PC-3 (cell line): ENCODE data around the gene GINS1. TPM values are rescaled to one million over a fixed set of nuclear protein-coding genes. Genes with fewer than 3 reads are reported as not detected.

ENCODE experiments used
- ATAC-seq: fragments of 200-7000 bp; cut with Tn5 transposase; 2 replicates; pipeline ENCODE4 v1.9.1; 2020; ENCODE audit warnings: mild to moderate bottlenecking, moderate library complexity
- BruUV-seq: library from RNA; stranded (reverse); fragments of 400-500 nt; replicated peaks from 2 replicates; lab custom pipeline; 2021; lab: Mats Ljungman, UMichigan
- CTCF ChIA-PET: fragments of 300-600 bp; sonication (Branson Sonifier 250); formaldehyde crosslinking; loops from one replicate; lab custom pipeline; 2022; ENCODE audit warnings: antibody characterized with exemption; lab: Charles Lee
- POLR2A ChIA-PET: fragments of 300-600 bp; sonication (Branson Sonifier 250); formaldehyde crosslinking; loops from one replicate; lab custom pipeline; 2022; ENCODE audit warnings: antibody characterized with exemption; ENCODE audit not compliant: unreplicated experiment; lab: Charles Lee
- DNase-seq: peaks from one replicate; pipeline ENCODE4 v3.0.0-alpha.2; 2015
- H2AFZ ChIP-seq: fragments of 300-600 bp; sonication (generic); 2 replicates; pipeline ENCODE4 v1.6.0; 2016; ENCODE audit warnings: antibody characterized with exemption, low read length
- H3F3A ChIP-seq: fragments of 300-600 bp; sonication (generic); one replicate; pipeline ENCODE4 v1.6.0; 2017; ENCODE audit warnings: antibody characterized with exemption, low read length, control low read depth, mild to moderate bottlenecking; ENCODE audit not compliant: unreplicated experiment
- H3K27ac ChIP-seq: fragments of 300-600 bp; sonication (generic); 2 replicates; pipeline ENCODE4 v1.5.1; 2016; ENCODE audit warnings: mild to moderate bottlenecking, low read length
- H3K27me3 ChIP-seq: fragments of 300-600 bp; sonication (generic); 2 replicates; pipeline ENCODE4 v1.6.1; 2016; ENCODE audit warnings: low read length, mixed read lengths
- H3K36me3 ChIP-seq: fragments of 300-600 bp; sonication (generic); 2 replicates; pipeline ENCODE4 v1.6.1; 2016; ENCODE audit warnings: low read depth, mixed run types, low read length, mixed read lengths
- H3K4me1 ChIP-seq: fragments of 300-600 bp; sonication (generic); 2 replicates; pipeline ENCODE4 v1.5.1; 2016; ENCODE audit warnings: low read length; ENCODE audit not compliant: insufficient read depth
- H3K4me2 ChIP-seq: fragments of 300-600 bp; sonication (generic); 2 replicates; pipeline ENCODE4 v1.6.0; 2016; ENCODE audit warnings: low read length
- H3K4me3 ChIP-seq: fragments of 300-600 bp; sonication (generic); 2 replicates; pipeline ENCODE4 v1.5.1; 2016; ENCODE audit warnings: mild to moderate bottlenecking, low read length, mixed read lengths
- H3K79me2 ChIP-seq: fragments of 300-600 bp; sonication (generic); 2 replicates; pipeline ENCODE4 v1.6.1; 2017; ENCODE audit warnings: low read length, mixed read lengths
- H3K9ac ChIP-seq: fragments of 300-600 bp; sonication (generic); 2 replicates; pipeline ENCODE4 v1.6.0; 2016; ENCODE audit warnings: mild to moderate bottlenecking, low read length
- H3K9me2 ChIP-seq: fragments of 300-600 bp; sonication (generic); replicated peaks from 2 replicates; pipeline ENCODE4 v1.6.1; 2016; ENCODE audit warnings: mixed run types, low read length, mixed read lengths
- H3K9me3 ChIP-seq: fragments of 300-600 bp; sonication (generic); 2 replicates; pipeline ENCODE4 v1.6.1; 2016; ENCODE audit warnings: low read length, mixed read lengths
- H4K20me1 ChIP-seq: fragments of 300-600 bp; sonication (generic); 2 replicates; pipeline ENCODE4 v1.6.1; 2016; ENCODE audit warnings: low read length, mixed read lengths
- CTCF ChIP-seq: fragments of 300-600 bp; sonication (generic); conservative IDR thresholded peaks from 2 replicates; pipeline ENCODE4 v1.5.1; 2017; ENCODE audit warnings: antibody characterized with exemption, low read depth, mild to moderate bottlenecking, low read length
- EZH2 ChIP-seq: fragments of 300-600 bp; sonication (generic); IDR thresholded peaks from one replicate; pipeline ENCODE4 v1.6.1; 2017; ENCODE audit warnings: antibody characterized with exemption, mild to moderate bottlenecking, low read length; ENCODE audit not compliant: unreplicated experiment
- EZH2phosphoT487 ChIP-seq: fragments of 300-600 bp; sonication (generic); IDR thresholded peaks from 2 replicates; pipeline ENCODE4 v1.6.1; 2018; ENCODE audit warnings: mild to moderate bottlenecking, antibody characterized with exemption, low read length, borderline replicate concordance
- intact Hi-C: fragments of 100-400 bp; cut with micrococcal nuclease; formaldehyde crosslinking; loops from 2 replicates; pipeline ENCODE4 v1.9.0; 2023
- total RNA-seq: library from RNA; depleted of rRNA; stranded (reverse); fragments of >200 nt; gene quantifications from 2 replicates; pipeline ENCODE4 v1.2.3, GENCODE V29; 2014

Gene GINS1
- total RNA-seq, 1 experiment from 2014 or later, result 28.1 TPM

- intact Hi-C loops, result no loop called here
- ChIA-PET POLR2A (no interaction called here), CTCF (no interaction called here)
- Histone ChIP-seq H3K79me2 (no peaks in the 10 kb centered on the region), H4K20me1 (no peaks in the 10 kb centered on the region), H3K27me3 (no peaks in the 10 kb centered on the region), H3K4me3 (no peak overlapping the region), H3K4me1 (no peaks in the 10 kb centered on the region), H3K4me2 (no peak overlapping the region), H3K27ac (no peak overlapping the region), H3F3A (no peaks in the 10 kb centered on the region), H2AFZ (no peak overlapping the region), H3K9me3 (no peaks in the 10 kb centered on the region), H3K9ac (no peak overlapping the region), H3K9me2 (no peaks in the 10 kb centered on the region), H3K36me3 (no peaks in the 10 kb centered on the region)
- BruUV-seq, result no TSS peak
- ATAC-seq (no peak), DNase-seq (no peak)
- no peak for TF ChIP-seq EZH2
- TF ChIP-seq CTCF, result no peak
- TF ChIP-seq EZH2phosphoT487, result no peak
These were observed 58.0 kb downstream of the GINS1 start for GRCh38 chr20:25465243-25466135.

GRCh38 chr20:25466846-25467245 lies 59.4 kb downstream of the GINS1 start:
- no TSS peak for BruUV-seq
- TF ChIP-seq CTCF, result no peak
- TF ChIP-seq EZH2phosphoT487, result no peak
- no peak for TF ChIP-seq EZH2
- H3K4me3 ChIP-seq, result no peak overlapping the region
- H3K27me3 ChIP-seq, result no peaks in the 10 kb centered on the region
- ChIA-PET CTCF (no interaction called here), POLR2A (no interaction called here)
- no peak overlapping the region for H2AFZ ChIP-seq
- no peaks in the 10 kb centered on the region for H4K20me1 ChIP-seq
- H3K4me1 ChIP-seq, result no peaks in the 10 kb centered on the region
- H3K9me2 ChIP-seq, result no peaks in the 10 kb centered on the region
- DNase-seq, result no peak
- H3K4me2 ChIP-seq, result no peak overlapping the region
- H3K36me3 ChIP-seq, result no peaks in the 10 kb centered on the region
- H3K9me3 ChIP-seq, result no peaks in the 10 kb centered on the region
- intact Hi-C loops, result no loop called here
- ATAC-seq, result no peak
- H3K9ac ChIP-seq, result no peak overlapping the region
- no peaks in the 10 kb centered on the region for H3K79me2 ChIP-seq
- no peak overlapping the region for H3K27ac ChIP-seq
- no peaks in the 10 kb centered on the region for H3F3A ChIP-seq

- no peak overlapping the region for H3K27ac ChIP-seq
- no peaks in the 10 kb centered on the region for H3K9me3 ChIP-seq
- H3K9ac ChIP-seq, result no peak overlapping the region
- no peak overlapping the region for H2AFZ ChIP-seq
- H3K4me3 ChIP-seq, result no peak overlapping the region
- H3K79me2 ChIP-seq, result no peaks in the 10 kb centered on the region
- ChIA-PET CTCF (no interaction called here), POLR2A (no interaction called here)
- DNase-seq (no peak), ATAC-seq (no peak)
- no peaks in the 10 kb centered on the region for H3F3A ChIP-seq
- no peaks in the 10 kb centered on the region for H3K36me3 ChIP-seq
- intact Hi-C loops, result no loop called here
- H3K4me1 ChIP-seq, result no peaks in the 10 kb centered on the region
- H3K27me3 ChIP-seq, result no peaks in the 10 kb centered on the region
- no TSS peak for BruUV-seq
- no peaks in the 10 kb centered on the region for H4K20me1 ChIP-seq
- H3K4me2 ChIP-seq, result no peak overlapping the region
- H3K9me2 ChIP-seq, result no peaks in the 10 kb centered on the region
- TF ChIP-seq EZH2 (no peak), EZH2phosphoT487 (no peak), CTCF (no peak)
These were observed 60.0 kb downstream of the GINS1 start for GRCh38 chr20:25467441-25467840.
